Measurements from ENCODE around the gene DAGLA.
A peak's percentile ranks its signal among the peaks of the same experiment; 100 is the strongest.

Gene DAGLA

GRCh38 chr11:61783717-61784505, 103.7 kb downstream of the DAGLA start:
- TF ChIP-seq ZFX (IDR thresholded peaks at IDR 0.05) (no peak), CTCF (conservative IDR thresholded peaks at IDR 0.05) (no peak)
- H3K27ac ChIP-seq, result no peak overlapping the region

DNA sequence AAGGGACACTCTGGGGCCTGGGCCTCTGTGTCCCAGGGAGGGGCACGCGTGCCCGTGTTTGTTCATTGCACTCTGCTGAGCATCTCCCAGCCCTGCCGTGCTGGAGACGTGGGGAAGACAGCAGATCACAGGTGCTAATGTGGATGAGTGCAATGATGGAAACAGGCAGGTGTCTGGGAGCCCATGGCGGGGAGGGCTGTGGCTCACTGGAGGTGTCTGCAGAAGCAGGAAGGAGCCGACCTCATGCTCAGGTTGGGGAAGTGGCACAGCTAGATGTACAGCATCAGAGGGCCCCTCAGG, 104.3 kb downstream of the DAGLA start:
- no peak overlapping the region for H3K27ac ChIP-seq
- TF ChIP-seq CTCF (conservative IDR thresholded peaks at IDR 0.05) (no peak), ZFX (IDR thresholded peaks at IDR 0.05) (no peak)

- no peak overlapping the region for H3K27ac ChIP-seq
- TF ChIP-seq CTCF (conservative IDR thresholded peaks at IDR 0.05), result no peak
- no peak for TF ChIP-seq ZFX (IDR thresholded peaks at IDR 0.05)
These were observed 105.7 kb downstream of the DAGLA start for GRCh38 chr11:61785837-61786402.

GRCh38 chr11:61787928-61788491, 107.8 kb downstream of the DAGLA start:
- TF ChIP-seq CTCF (conservative IDR thresholded peaks at IDR 0.05) (no peak; the same call in 1 of the 2 replicates), ZFX (IDR thresholded peaks at IDR 0.05) (no peak)
- no peak overlapping the region for H3K27ac ChIP-seq

- TF ChIP-seq CTCF (conservative IDR thresholded peaks at IDR 0.05), result no peak
- TF ChIP-seq ZFX (IDR thresholded peaks at IDR 0.05), result no peak
- H3K27ac ChIP-seq, result peak overlapping the region; percentile 97
These were observed 111.6 kb downstream of the DAGLA start for GRCh38 chr11:61791737-61792309.

GRCh38 chr11:61792310-61793082, 112.3 kb downstream of the DAGLA start, which contains the start of the genes FEN1 and TMEM258:
Gene FEN1 (plus strand): TSS chr11:61792911. CDS start chr11:61795362, 2,451 bp downstream.
Gene TMEM258 (minus strand): TSS chr11:61792599. CDS start chr11:61792558, 41 bp downstream.
- peak within 1 kb of the TSS; percentile 97 for H3K27ac ChIP-seq
- no peak for TF ChIP-seq CTCF (conservative IDR thresholded peaks at IDR 0.05)
- no peak for TF ChIP-seq ZFX (IDR thresholded peaks at IDR 0.05)
